B cell (primary cell): ENCODE results near the gene PMPCA.

Source experiments
- EZH2 ChIP-seq: IDR thresholded peaks from 2 replicates; pipeline ENCODE4 v1.6.1; 2012; ENCODE audit warnings: borderline replicate concordance, low read depth, mild to moderate bottlenecking, moderate library complexity, low read length; ENCODE audit not compliant: insufficient read depth, poor library complexity, severe bottlenecking
- TF ChIP-seq, protein P1 (sequence below): fragments of 200-600 bp; IDR thresholded peaks from one replicate; pipeline ENCODE4 v1.8.0; 2022; ENCODE audit warnings: antibody characterized with exemption, mild to moderate bottlenecking

- TF ChIP-seq, protein P1, sequence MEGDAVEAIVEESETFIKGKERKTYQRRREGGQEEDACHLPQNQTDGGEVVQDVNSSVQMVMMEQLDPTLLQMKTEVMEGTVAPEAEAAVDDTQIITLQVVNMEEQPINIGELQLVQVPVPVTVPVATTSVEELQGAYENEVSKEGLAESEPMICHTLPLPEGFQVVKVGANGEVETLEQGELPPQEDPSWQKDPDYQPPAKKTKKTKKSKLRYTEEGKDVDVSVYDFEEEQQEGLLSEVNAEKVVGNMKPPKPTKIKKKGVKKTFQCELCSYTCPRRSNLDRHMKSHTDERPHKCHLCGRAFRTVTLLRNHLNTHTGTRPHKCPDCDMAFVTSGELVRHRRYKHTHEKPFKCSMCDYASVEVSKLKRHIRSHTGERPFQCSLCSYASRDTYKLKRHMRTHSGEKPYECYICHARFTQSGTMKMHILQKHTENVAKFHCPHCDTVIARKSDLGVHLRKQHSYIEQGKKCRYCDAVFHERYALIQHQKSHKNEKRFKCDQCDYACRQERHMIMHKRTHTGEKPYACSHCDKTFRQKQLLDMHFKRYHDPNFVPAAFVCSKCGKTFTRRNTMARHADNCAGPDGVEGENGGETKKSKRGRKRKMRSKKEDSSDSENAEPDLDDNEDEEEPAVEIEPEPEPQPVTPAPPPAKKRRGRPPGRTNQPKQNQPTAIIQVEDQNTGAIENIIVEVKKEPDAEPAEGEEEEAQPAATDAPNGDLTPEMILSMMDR: no peak
- TF ChIP-seq EZH2: no peak
These were observed 12.8 kb upstream of the PMPCA start for GRCh38 chr9:136397643-136398042.
